SJCRH30 (cell line): ENCODE measurements around the gene EPO. TPM values are rescaled to one million over a fixed set of nuclear protein-coding genes. Genes with fewer than 3 reads are reported as not detected.

ENCODE experiments used
- DNase-seq, 2 experiments: peaks; one replicate each; pipeline ENCODE4 v3.0.0-alpha.2; 2015 to 2020
- H3K27ac ChIP-seq: fragments of 250-450 bp; sonication (Bioruptor Pico); 2 replicates; pipeline ENCODE4 v1.5.1; 2020; ENCODE audit warnings: mild to moderate bottlenecking, moderate library complexity
- H3K27me3 ChIP-seq: fragments of 250-450 bp; sonication (Bioruptor Pico); 2 replicates; pipeline ENCODE4 v1.5.1; 2020; ENCODE audit warnings: mild to moderate bottlenecking, moderate library complexity
- H3K36me3 ChIP-seq: fragments of 250-450 bp; sonication (Bioruptor Pico); 2 replicates; pipeline ENCODE4 v1.5.1; 2020; ENCODE audit warnings: mild to moderate bottlenecking, moderate library complexity
- H3K4me1 ChIP-seq: fragments of 250-450 bp; sonication (Bioruptor Pico); 2 replicates; pipeline ENCODE4 v1.5.1; 2020; ENCODE audit warnings: mild to moderate bottlenecking, moderate library complexity
- H3K4me3 ChIP-seq: fragments of 250-450 bp; sonication (Bioruptor Pico); 2 replicates; pipeline ENCODE4 v1.5.1; 2020; ENCODE audit warnings: mild to moderate bottlenecking, moderate library complexity
- H3K9me3 ChIP-seq: fragments of 250-450 bp; sonication (Bioruptor Pico); replicated peaks from 2 replicates; pipeline ENCODE4 v1.5.1; 2020; ENCODE audit warnings: mild to moderate bottlenecking, moderate library complexity
- total RNA-seq: library from RNA; depleted of rRNA; stranded (reverse); fragments of >200 nt; shearing (Covaris generic); gene quantifications from 2 replicates; pipeline ENCODE4 v1.2.3, GENCODE V29; 2014; rRNA removed

EPO gene
- total RNA-seq, 1 experiment from 2014 or later = not detected

DNA sequence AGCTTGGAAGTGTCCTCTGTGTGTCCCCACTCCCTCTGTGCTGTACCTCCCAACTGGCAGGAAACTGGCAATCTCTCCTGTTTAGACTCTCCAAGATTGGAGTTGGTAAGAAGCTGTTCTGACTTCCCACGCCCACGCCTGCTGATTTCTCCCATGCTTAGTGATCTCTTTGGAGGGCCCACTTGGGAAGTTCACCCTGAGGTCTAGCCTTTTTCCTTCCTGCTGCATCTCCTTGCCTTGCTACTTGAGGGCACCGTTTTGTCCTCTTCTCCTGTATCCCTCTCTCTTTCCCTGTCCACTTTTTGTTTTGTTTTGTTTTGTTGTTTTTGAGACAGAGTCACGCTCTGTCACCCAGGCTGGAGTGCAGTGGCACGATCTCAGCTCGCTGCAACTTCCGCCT is 48.5 kb downstream of the EPO start:
- Histone ChIP-seq H3K27me3 (peaks cover 33% of the 10 kb centered on the region), H3K27ac (no peak overlapping the region), H3K4me1 (no peaks in the 10 kb centered on the region; the same call in 1 of the 2 replicates), H3K4me3 (no peak overlapping the region), H3K9me3 (no peaks in the 10 kb centered on the region), H3K36me3 (no peaks in the 10 kb centered on the region)
- no peak for DNase-seq

Other genes with a start within 250 kb of the EPO start
- 13.7 and 14.7 TPM in 2 replicates for gene TSC22D4, start 241.3 kb upstream of the EPO start, total RNA-seq
- 0.49 and 0.56 TPM in 2 replicates for gene NYAP1, start 236.5 kb upstream of the EPO start, total RNA-seq
- gene AGFG2, start 181.3 kb upstream of the EPO start, total RNA-seq = 7.2 and 9.0 TPM in 2 replicates
- 0.30 and 1.2 TPM in 2 replicates for gene SAP25, start 146.6 kb upstream of the EPO start, total RNA-seq
- 19.8 and 33.2 TPM in 2 replicates for gene LRCH4, start 134.3 kb upstream of the EPO start, total RNA-seq
- gene FBXO24, start 134.1 kb upstream of the EPO start, total RNA-seq = 0.10 TPM in 1 of 2 replicates, not detected in the other
- 41.2 and 43.4 TPM in 2 replicates for gene PCOLCE, start 118.1 kb upstream of the EPO start, total RNA-seq
- gene MOSPD3, start 107.9 kb upstream of the EPO start, total RNA-seq = 13.8 and 13.9 TPM in 2 replicates
- not detected in 2 replicates for gene TFR2, start 78.9 kb upstream of the EPO start, total RNA-seq
- gene ACTL6B, start 64.0 kb upstream of the EPO start, total RNA-seq = not detected in 2 replicates
- gene GNB2, start 46.7 kb upstream of the EPO start, total RNA-seq = 105 and 112 TPM in 2 replicates
- 17.8 and 22.6 TPM in 2 replicates for gene GIGYF1, start 26.2 kb upstream of the EPO start, total RNA-seq
- gene POP7, start 14.3 kb upstream of the EPO start, total RNA-seq = 63.9 and 67.9 TPM in 2 replicates
- not detected in 2 replicates for gene ZAN, start 13.1 kb downstream of the EPO start, total RNA-seq
- 61.7 and 62.3 TPM in 2 replicates for gene EPHB4, start 107.1 kb downstream of the EPO start, total RNA-seq
- gene SLC12A9, start 132.2 kb downstream of the EPO start, total RNA-seq = 12.2 and 15.0 TPM in 2 replicates
- gene TRIP6, start 146.9 kb downstream of the EPO start, total RNA-seq = 42.1 and 49.3 TPM in 2 replicates
- 140 and 156 TPM in 2 replicates for gene SRRT, start 154.6 kb downstream of the EPO start, total RNA-seq
- 5.5 and 6.1 TPM in 2 replicates for gene UFSP1, start 169.2 kb downstream of the EPO start, total RNA-seq
- 1.3 and 1.5 TPM in 2 replicates for gene ACHE, start 175.4 kb downstream of the EPO start, total RNA-seq
- 0.02 TPM in 1 of 2 replicates, not detected in the other for gene MUC3A, start 229.1 kb downstream of the EPO start, total RNA-seq
- 1.2 and 2.1 TPM in 2 replicates for gene MUC12, start 249.1 kb downstream of the EPO start, total RNA-seq